ENCODE data around the gene SEC24C.

Gene SEC24C

DNA sequence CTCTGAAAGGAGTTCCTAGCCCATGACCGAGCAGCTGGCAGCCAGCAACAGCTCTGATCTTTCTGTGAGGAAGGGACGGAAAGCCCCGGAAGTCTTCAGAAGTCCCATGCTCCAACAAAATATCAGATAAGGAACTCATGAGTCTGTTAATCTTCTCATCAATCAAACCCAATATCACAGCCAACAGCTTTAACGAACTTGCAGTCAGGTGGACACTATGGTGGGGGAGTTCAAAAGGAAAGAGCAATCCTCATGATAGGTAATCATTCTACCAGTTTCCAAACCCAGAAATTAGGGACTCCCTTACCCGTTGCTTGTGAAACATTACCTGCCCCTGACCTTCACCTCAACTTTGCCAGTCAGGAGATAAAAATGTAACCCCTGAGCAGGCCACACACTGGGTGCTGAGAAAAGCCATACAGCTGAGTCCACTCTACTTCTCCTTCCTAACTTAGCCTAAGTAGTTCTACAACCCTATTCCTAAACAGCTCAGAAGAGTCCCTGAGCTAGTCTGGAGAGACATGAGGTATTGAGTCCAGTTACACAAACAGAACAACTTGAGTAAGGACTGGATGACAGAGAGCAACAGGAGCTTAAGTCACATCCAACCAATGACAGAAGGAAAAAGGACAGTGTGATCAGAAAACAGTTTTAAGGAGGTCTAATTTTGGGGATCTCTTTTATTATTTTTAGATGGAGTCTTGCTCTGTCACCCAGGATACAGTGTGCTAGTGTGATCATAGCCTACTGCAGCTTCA lies 65.1 kb downstream of the SEC24C start:
- no peak for FAIRE-seq
- DNase-seq (ENCODE audit: insufficient read length, low spot score): no peak

DNA sequence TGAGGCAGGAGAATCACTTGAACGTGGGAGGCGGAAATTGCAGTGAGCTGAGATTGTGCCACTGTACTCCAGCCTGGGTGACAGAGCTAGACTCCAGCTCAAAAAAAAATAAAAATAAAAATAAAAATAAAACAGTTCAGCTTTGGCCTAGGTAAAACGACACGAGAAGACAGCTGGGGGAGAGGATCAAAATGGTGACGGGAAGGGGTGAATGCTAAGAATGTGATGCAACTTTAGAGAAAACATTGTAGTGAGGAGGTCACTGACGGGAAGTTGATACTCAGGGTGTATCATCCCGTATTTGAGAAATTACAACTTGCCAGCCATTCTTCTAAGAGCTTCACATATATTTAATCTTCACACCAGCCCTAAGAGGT lies 66.2 kb downstream of the SEC24C start:
- FAIRE-seq: no peak
- no peak for DNase-seq (ENCODE audit: insufficient read length, low spot score)

DNA sequence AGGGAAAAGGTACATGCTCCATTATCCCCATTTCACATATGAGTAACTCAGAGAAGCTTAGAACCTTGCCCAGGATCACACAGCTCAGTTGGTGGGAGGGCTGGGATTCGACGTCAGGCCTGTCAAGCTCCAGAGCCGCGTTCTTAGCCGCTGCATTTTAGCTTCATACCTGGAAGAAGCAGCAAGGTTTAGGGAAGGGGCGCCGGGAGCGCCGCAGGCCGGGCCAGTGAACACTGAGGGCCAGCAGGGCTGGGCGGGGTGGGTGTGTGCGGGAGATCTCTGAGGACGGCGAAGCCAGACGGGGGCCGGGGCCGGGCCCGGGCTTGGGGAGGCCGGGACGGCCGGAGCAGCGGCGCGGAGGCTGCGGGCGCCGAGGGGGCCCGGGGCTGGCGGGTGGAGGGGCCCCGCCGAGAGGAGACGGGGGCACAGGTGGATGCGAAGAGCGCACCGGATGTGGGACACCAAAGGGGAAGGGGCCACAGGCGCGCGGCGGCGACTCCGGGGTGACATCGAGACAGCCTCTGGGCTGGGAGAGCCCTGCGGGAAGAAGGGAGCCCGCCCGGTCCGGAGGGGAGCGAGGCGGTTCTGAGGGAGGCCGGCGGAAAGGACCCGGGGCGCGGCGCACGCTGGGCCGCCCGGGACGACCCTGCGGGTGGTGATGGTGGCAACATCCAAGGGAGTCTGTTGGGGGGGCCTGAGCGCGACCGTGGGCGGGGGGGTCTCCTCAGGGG lies 66.7 kb downstream of the SEC24C start:
- FAIRE-seq (peak; percentile 13), DNase-seq (ENCODE audit: insufficient read length, low spot score) (peak; percentile 45)

DNA sequence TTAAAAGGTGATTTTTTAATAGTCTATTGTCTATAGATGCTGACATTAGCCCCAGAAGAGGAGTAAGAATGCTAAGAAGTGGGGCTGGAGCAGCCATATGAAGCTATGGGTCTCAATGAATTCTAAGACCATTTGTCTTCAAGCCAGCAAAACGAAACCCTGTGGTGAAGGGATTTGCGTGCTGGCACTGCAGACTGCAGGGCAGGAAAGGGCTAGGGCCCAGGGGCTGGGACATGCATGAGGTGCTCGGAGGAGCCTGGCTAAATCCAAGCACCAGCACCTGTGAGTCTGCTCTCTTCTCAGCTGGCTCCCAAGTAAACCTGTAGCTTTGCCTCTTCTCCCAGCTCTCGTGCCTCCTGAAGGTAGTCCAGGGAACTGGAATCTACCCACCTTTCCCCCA lies 68.5 kb downstream of the SEC24C start:
- FAIRE-seq: no peak

DNA sequence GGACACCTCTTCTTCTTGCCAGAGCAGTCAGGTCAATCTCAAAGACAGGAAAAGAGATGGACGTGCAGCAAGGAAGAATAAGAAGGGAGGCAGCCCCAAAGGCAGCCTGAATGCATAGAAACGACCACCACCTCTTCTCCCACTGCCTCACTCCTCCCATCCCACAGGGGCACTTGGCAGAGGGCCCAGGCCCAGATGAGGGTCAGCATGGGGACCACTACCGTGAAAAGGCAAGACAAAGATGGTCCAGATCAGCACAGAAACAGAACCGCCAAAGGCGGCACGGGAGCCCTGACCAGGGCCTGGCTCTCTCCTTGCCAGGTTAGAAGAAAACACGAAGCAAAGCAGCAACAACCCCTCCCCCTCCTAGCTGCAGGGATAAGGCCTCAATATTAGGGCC lies 69.2 kb downstream of the SEC24C start:
- no peak for DNase-seq (ENCODE audit: insufficient read length, low spot score)
- FAIRE-seq: no peak

More for the DNA sequence above, 68.5 kb downstream of the SEC24C start:
- no peak for DNase-seq (ENCODE audit: insufficient read length, low spot score)

DNA sequence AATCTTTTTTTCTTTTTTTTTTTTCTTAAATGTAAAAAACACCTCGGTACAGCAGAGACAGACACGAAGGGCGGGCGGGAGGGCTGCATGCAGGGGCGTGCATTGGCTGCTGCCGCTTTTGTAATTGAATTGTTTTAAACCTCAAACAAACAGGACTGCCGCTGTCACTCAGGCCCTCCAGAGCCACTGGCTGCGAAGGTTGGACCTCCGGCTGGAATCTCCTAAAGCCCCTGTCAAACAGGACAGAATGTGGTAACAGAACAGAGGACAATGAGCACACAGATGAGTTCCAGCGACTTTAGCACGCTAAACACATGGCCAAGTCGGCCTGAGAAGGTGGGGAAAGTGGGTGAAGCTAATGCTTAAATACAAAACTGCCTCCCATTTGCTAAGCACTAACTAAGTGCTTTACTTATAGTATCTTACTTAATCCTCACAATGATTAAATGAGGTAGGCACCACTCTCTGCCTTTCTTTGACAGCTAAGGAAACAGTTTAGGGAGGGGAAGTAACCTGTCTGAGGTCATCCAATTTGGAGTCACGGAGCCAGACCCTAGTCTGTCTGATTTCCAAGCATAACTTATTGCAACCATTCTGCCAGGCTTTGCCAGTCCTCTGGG lies 70.2 kb downstream of the SEC24C start:
- FAIRE-seq (no peak), DNase-seq (ENCODE audit: insufficient read length, low spot score) (no peak)

DNA sequence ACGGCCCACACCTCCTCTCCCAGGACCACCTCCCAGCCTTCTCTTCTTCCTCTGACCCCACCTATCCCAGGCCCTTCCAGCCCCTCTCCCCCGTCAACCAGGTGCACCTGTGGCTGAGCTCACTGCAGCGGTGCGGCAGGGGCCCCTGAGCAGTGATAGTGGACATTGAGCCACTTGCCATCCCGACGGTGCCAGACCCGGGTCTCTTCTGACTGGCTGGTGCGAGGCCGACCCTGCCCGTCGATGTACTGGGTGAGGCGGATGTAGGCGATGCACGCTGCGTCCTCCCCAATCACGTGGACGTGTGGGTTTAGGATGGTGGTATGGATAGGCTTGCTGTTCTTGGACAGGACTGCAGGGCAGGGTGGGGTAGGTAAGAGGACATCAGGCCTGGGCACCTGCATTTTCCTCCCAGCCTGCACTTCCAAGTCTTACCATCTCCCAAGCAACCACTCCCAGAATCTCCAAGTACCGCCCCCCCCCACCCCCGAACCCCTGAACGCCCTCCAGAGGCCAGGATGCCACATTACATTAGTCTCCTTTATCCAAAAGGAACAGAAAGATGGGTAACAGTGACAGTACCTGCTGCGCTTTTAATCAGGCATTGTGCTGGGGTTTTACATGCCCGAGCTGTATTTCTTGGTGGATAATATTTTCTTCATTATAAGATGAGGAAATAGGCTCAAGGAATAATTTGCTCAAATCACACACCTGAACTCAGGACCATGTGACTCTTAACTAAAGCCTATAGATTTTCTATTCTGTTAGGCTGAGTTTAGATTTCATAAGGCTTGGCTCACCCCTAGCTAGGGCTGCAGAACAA lies 70.9 kb downstream of the SEC24C start:
- FAIRE-seq (no peak), DNase-seq (ENCODE audit: insufficient read length, low spot score) (peak; percentile 24)

DNA sequence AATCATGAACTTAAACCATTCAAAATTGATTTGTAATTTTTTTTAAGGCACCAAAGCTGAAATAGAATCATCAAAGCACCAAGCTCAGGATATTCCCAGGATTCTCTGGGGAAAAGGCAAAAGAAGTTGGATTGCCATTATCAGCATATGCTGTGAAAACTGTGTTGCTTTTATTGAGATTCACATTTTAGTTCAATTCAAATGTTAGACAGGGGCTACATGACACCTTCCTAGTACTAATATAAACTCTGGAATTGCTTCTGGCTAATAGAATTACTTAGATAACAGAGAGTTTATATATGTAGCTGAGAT lies 71.5 kb downstream of the SEC24C start:
- DNase-seq (ENCODE audit: insufficient read length, low spot score) (no peak), FAIRE-seq (no peak)

DNA sequence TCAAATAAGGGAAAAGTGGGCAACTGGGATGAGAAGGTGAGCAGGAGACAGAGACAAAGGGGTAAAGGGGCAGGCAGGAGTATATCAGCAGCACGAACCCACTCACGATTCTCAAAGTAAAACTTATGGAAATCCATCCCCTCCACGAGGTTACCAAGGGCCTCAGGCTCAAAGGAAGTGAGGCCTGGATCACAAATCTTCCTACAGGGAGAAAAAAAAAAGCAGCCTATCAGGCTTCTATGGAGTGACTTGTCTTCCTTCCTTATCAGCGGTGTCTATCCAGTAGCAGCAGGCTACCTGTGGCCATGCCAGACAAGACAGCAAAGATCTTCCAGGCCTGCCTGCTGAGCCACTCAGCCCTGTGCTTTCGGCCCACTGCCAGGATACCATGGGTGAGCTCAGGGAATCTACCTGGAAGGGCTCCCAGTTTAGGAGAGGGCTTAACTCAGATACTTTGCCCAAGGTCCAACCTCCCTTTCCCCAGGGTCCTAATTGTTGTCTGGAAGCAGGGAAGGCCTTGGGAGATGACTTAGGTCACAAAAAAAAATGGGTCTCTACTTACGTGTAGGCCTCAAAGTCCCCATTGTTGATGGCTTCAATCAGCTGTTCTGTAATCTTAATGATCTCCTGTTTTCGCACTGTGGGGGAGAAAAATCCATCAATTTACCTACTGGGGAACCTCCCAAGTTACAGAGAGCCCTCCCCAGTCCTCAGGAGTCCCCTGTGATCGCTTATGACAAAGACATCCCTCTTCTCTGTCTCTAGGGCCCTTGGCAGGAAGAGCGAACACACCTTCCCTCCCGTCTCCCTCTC lies 73.0 kb downstream of the SEC24C start:
- DNase-seq (ENCODE audit: insufficient read length, low spot score) (no peak), FAIRE-seq (no peak)

DNA sequence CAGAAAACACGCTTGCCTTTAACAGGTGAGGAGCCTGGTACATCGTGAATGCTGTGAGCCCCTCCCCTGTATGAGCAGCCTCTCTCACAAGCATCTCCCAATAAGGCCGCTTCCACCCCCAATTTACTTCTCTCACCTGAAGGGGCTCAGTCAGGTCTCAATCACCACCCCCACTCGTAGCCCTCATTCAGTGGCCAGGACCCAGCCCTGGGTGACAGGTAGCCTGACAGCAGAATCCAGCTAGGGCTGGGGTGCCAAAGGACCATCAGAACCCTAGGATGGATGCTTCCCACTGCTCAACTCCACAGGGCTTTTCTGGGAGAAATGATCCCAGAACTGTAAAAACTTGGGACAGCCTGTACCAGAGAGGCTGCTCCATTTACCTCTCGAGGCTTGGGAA lies 73.7 kb downstream of the SEC24C start:
- no peak for DNase-seq (ENCODE audit: insufficient read length, low spot score)

DNA sequence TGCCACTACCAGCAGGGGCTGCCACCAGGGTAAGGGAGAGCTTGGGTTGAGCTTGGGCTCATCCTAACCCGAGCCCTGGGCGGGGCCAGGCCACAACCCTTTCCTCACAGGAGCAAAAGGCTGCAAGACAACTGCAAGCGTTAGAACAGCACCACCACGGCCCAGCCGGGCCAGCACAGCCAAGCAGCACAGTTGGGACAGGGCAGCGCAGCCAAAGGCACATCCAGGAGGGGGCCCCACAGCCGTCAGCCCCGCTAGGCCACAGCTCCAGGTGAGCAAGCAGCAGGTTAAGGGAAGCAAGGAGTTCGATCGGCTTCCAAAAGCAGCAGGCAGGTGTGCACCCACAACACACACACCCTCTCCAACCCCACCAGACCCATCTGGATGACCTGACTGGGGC lies 74.2 kb downstream of the SEC24C start:
- FAIRE-seq (no peak), DNase-seq (ENCODE audit: insufficient read length, low spot score) (no peak)

More for the DNA sequence above, 73.7 kb downstream of the SEC24C start:
- FAIRE-seq: no peak

DNA sequence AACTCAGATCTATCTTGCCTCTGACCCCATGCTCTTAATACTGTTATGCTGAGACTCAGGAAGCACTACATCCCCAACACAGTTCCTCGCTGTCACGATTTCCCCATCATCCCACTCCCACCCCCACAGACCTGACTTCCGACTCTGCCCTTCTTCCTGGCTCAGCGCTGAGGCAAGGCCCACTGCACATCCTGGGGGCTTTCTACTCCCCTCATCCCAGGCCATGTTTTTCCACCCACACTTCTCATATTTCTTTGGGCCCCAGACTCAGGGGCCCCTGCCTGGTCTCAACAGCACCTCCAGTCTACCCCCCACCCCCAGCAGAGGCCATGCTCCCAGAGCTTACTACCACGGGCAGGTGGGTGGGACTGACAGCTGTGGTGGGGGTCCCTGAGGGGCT lies 74.9 kb downstream of the SEC24C start:
- DNase-seq (ENCODE audit: insufficient read length, low spot score) (no peak), FAIRE-seq (no peak)

DNA sequence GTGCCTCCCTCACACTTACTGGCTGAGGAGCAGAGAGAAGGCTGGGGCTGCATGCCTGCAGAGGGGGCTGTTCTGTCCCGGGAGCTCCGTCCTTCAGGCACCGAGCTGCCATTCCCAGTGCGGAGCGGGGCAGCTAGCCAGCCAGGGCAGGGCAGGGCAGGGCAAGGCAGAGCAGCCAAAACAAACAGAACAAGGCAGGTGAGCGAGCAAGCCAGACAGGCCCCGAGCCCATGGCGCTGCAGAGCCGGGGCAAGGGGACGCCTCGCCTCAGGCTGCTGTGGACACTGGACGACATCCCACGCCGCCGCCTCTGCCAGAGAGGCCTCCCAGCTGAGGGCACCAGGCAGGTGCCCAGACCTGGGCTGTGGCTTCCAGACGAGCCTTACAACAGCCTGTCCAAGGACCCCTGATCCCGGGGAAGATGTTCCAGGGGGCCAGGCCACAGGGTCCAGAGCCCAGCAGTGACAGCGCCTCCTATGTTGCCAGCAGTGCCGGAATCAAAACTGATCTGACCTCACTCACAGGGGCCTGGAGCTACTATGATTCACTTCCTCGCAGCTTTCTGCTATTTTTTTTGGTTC lies 75.4 kb downstream of the SEC24C start:
- DNase-seq (ENCODE audit: insufficient read length, low spot score) (no peak), FAIRE-seq (no peak)
